GM06990 (cell line): ENCODE data around the gene LRRC10B.

Experiments used
- DNase-seq: peaks from one replicate; pipeline ENCODE4 v3.0.0-alpha.2; 2011; ENCODE audit not compliant: insufficient read length; ENCODE audit errors: extremely low read depth
- H3K27me3 ChIP-seq: replicated peaks from 2 replicates; pipeline ENCODE4 v1.6.0; 2011; ENCODE audit warnings: low read length; ENCODE audit not compliant: control insufficient read depth, insufficient read depth
- H3K36me3 ChIP-seq: 2 replicates; pipeline ENCODE4 v1.5.1; 2011; ENCODE audit warnings: low read length; ENCODE audit not compliant: control insufficient read depth, insufficient read depth
- H3K4me3 ChIP-seq: replicated peaks from 2 replicates; pipeline ENCODE4 v1.5.1; 2011; ENCODE audit warnings: low read depth, mild to moderate bottlenecking, control low read depth, low read length
- CTCF ChIP-seq: IDR thresholded peaks from 2 replicates; pipeline ENCODE4 v1.5.1; 2011; ENCODE audit warnings: low read length, control low read depth, mild to moderate bottlenecking, inconsistent platforms; ENCODE audit not compliant: insufficient read depth, poor library complexity, severe bottlenecking

Gene LRRC10B

GRCh38 chr11:61544466-61544865, 35.9 kb downstream of the LRRC10B start:
- no peak for DNase-seq
- Histone ChIP-seq H3K27me3 (no peaks in the 10 kb centered on the region), H3K4me3 (no peak overlapping the region), H3K36me3 (no peaks in the 10 kb centered on the region)
- no peak for TF ChIP-seq CTCF

DNA sequence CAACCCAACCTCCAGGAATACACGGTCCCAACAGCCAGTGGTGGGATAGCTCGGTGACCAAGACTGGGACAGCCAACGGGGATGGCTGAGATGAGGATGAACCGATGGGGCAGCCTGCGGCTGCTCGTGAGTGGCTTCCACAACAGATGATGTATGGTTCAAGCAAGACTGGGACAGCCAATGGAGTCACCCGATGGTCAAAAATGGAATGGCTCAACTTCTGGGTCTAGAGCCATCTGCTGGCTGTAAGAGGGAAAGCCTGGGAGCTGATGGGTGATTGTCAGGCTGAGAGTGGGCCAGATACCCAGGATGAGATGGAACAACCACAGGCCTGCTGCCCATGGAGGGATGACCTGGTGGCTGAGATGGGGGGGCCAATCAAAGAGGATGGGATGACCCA, 36.8 kb downstream of the LRRC10B start:
- no peaks in the 10 kb centered on the region; the same call in 1 of the 2 replicates for H3K27me3 ChIP-seq
- no peak for DNase-seq

GRCh38 chr11:61545921-61546320, 37.4 kb downstream of the LRRC10B start:
- Histone ChIP-seq H3K27me3 (no peaks in the 10 kb centered on the region; the same call in 1 of the 2 replicates), H3K4me3 (no peak overlapping the region), H3K36me3 (no peaks in the 10 kb centered on the region)
- no peak for TF ChIP-seq CTCF
- no peak for DNase-seq

More for the DNA sequence above, 36.8 kb downstream of the LRRC10B start:
- no peaks in the 10 kb centered on the region for H3K36me3 ChIP-seq
- H3K4me3 ChIP-seq, result no peak overlapping the region
- peak; percentile 51 for TF ChIP-seq CTCF

DNA sequence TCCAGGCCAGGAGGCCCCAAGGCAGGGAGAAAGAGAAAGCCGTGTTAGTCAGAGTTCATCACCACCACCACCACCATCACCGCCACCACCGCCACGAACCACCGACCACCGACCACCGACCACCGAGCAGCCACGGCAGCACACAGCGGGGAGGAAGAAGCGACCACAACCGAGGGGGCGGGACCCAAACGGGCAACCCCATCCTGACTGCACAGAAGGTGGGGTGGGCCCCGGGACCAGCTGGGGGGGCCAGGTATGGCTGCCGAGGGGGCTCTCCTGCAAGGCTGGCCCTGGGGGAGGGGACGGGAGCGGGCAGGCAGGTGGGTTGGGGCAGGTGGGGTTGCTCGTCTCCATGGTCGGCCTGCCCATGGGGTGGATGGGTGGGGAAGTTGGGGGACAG, 38.1 kb downstream of the LRRC10B start:
- Histone ChIP-seq H3K27me3 (no peaks in the 10 kb centered on the region; the same call in 1 of the 2 replicates), H3K4me3 (no peak overlapping the region), H3K36me3 (no peaks in the 10 kb centered on the region)
- no peak for TF ChIP-seq CTCF
- no peak for DNase-seq

DNA sequence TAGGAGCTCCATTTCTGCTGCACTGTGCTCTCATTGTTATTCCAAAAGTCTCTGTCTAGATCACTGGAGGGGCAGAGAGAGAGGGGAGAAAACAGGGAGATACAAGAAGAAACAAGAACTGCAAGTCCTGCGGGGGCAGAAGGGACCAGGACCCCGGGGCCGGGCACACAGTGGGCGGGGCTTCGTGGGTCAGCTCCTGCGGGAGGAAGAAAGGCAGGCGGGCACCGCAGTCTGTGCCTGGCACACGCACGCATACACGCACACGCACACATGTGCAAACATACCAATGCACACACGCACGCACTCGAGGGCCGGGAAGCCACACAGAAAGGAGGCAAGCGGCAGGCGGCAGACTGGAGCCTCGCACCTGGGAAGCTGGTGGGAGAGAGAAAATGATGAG, 38.7 kb downstream of the LRRC10B start:
- Histone ChIP-seq H3K27me3 (no peaks in the 10 kb centered on the region; the same call in 1 of the 2 replicates), H3K4me3 (no peak overlapping the region), H3K36me3 (no peaks in the 10 kb centered on the region)
- DNase-seq, result no peak
- no peak for TF ChIP-seq CTCF

DNA sequence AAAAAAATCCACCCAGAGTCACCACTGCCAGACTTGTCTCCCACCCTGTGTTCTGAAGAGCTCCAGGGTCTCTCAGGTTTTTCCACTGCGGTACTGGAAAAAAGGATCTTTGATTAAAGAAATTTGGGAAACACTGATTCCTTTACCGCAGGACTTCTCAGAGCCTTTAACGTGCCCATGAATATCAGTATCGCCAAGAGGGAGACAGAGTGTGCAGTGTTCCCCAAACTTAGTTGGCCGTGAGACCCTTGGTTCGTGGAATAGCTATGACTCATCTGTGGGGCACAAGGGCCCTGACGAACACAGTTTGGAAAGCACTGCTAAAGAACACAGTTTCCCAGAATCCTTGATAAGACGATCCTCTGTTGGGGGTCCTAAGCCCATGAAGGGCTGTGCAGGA, 40.6 kb downstream of the LRRC10B start:
- no peaks in the 10 kb centered on the region for H3K36me3 ChIP-seq
- H3K4me3 ChIP-seq, result no peak overlapping the region
- no peak for TF ChIP-seq CTCF
- DNase-seq, result no peak
- H3K27me3 ChIP-seq, result no peaks in the 10 kb centered on the region; the same call in none of the 2 replicates
